K562 (cell line): ENCODE data around the gene CDRT4. TPM values are rescaled to one million over a fixed set of nuclear protein-coding genes. Genes with fewer than 3 reads are reported as not detected.

ENCODE experiments used
- ATAC-seq: fragments of 200-7000 bp; cut with Tn5 transposase; 3 replicates; pipeline ENCODE4 v1.9.1; 2020; ENCODE audit warnings: moderate library complexity
- BruUV-seq: library from RNA; stranded (reverse); fragments of 400-500 nt; replicated peaks from 2 replicates; lab custom pipeline; 2021; lab: Mats Ljungman, UMichigan
- CTCF ChIA-PET: fragments of 300-600 bp; formaldehyde crosslinking; extraction: SDS; loops from one replicate; lab custom pipeline; 2021; ENCODE audit warnings: low intra/inter-chr PET ratio; lab: Yijun Ruan, JAX
- POLR2A ChIA-PET: fragments of 300-600, 350-650 bp; sonication (Branson Sonifier 250); formaldehyde crosslinking; extraction: SDS; loops from one replicate; lab custom pipeline; 2021; ENCODE audit warnings: antibody characterized with exemption, inconsistent platforms; lab: Yijun Ruan, JAX
- DNase-seq, 4 experiments: peaks; one replicate each; pipeline versions ENCODE4 v3.0.0 to v3.0.0-alpha.2; 2011 to 2018; ENCODE audit warnings: low spot score in 3 of 4, mixed read lengths in 3 of 4; ENCODE audit errors: extremely low read depth in 1 of 4
- FAIRE-seq: peaks from 2 replicates; lab custom pipeline; 2011; peaks lifted over from hg19 to GRCh38; lab: Jason Lieb, UNC
- H2AFZ ChIP-seq: 2 replicates; pipeline ENCODE4 v1.6.0; 2011; ENCODE audit warnings: low read depth, low read length, control low read depth, inconsistent platforms
- H3K27ac ChIP-seq: fragments of 200-600 bp; 3 replicates; pipeline ENCODE4 v1.8.0; 2011; ENCODE audit warnings: low read depth, mild to moderate bottlenecking, control low read depth, inconsistent platforms, low read length, moderate library complexity, mixed read lengths; ENCODE audit errors: extremely low read depth
- H3K27me3 ChIP-seq, 2 experiments: fragments of 300-600 bp in 1 of 2; 2 replicates in 1 of 2; 3 replicates in 1 of 2; pipeline versions ENCODE4 v1.6.0 to v1.8.0; 2011; ENCODE audit warnings: inconsistent platforms in 2 of 2, low read length in 2 of 2, mild to moderate bottlenecking in 1 of 2, mixed read lengths in 1 of 2, moderate library complexity in 1 of 2; ENCODE audit not compliant: control insufficient read depth in 2 of 2, insufficient read depth in 2 of 2
- H3K36me3 ChIP-seq: fragments of 300-600 bp; 3 replicates; pipeline ENCODE4 v1.8.0; 2011; ENCODE audit warnings: mild to moderate bottlenecking, low read length, inconsistent platforms; ENCODE audit not compliant: control insufficient read depth, insufficient read depth
- H3K4me1 ChIP-seq, 2 experiments: fragments of 200-600 bp in 1 of 2; replicated peaks in 1 of 2; 2 replicates in 1 of 2; 3 replicates in 1 of 2; pipeline versions ENCODE4 v1.5.1 to v1.8.0; 2011; ENCODE audit warnings: inconsistent platforms in 2 of 2, low read length in 2 of 2, mild to moderate bottlenecking in 1 of 2, mixed read lengths in 1 of 2, moderate library complexity in 1 of 2; ENCODE audit not compliant: control insufficient read depth in 2 of 2, insufficient read depth in 2 of 2
- H3K4me2 ChIP-seq: 2 replicates; pipeline ENCODE4 v1.6.1; 2011; ENCODE audit warnings: low read length, control low read depth, inconsistent platforms, mixed read lengths; ENCODE audit not compliant: insufficient read depth
- H3K4me3 ChIP-seq: fragments of 200-600 bp; sonication (generic), shearing (Covaris generic); 2 replicates; pipeline ENCODE4 v1.5.1; 2016; ENCODE audit warnings: control low read depth, inconsistent platforms
- H3K79me2 ChIP-seq: fragments of 200-600 bp; 3 replicates; pipeline ENCODE4 v1.8.0; 2011; ENCODE audit warnings: low read length, inconsistent platforms; ENCODE audit not compliant: control insufficient read depth, insufficient read depth
- H3K9ac ChIP-seq, 2 experiments: 2 replicates each; pipeline versions ENCODE4 v1.6.0 to v1.6.1; 2011; ENCODE audit warnings: low read depth in 2 of 2, low read length in 2 of 2, control low read depth in 1 of 2, inconsistent platforms in 1 of 2, mild to moderate bottlenecking in 1 of 2, mixed read lengths in 1 of 2; ENCODE audit not compliant: insufficient read depth in 1 of 2
- H3K9me1 ChIP-seq: one replicate; pipeline ENCODE4 v1.6.0; 2011; ENCODE audit warnings: inconsistent platforms, mild to moderate bottlenecking, low read length, moderate library complexity; ENCODE audit not compliant: control insufficient read depth, insufficient read depth
- H3K9me3 ChIP-seq: replicated peaks from 2 replicates; pipeline ENCODE4 v1.5.1; 2011; ENCODE audit warnings: low read depth, low read length, inconsistent platforms; ENCODE audit not compliant: control insufficient read depth, insufficient read depth
- H4K20me1 ChIP-seq: replicated peaks from 2 replicates; pipeline ENCODE4 v1.6.1; 2011; ENCODE audit warnings: low read length, inconsistent platforms, mixed read lengths; ENCODE audit not compliant: control insufficient read depth, insufficient read depth
- ELF2 ChIP-seq: fragments of 250-450 bp; sonication (Bioruptor Pico); IDR thresholded peaks from 2 replicates; pipeline ENCODE4 v1.5.0; 2021; ENCODE audit warnings: mild to moderate bottlenecking
- ERF ChIP-seq: fragments of 450-650 bp; formaldehyde crosslinking; IDR thresholded peaks from 2 replicates; pipeline ENCODE4 v1.4.0; 2020; ENCODE audit warnings: mild to moderate bottlenecking, mixed read lengths
- FOXM1 ChIP-seq, 2 experiments: fragments of 450-650 bp in 1 of 2; sonication (generic) in 1 of 2; formaldehyde crosslinking in 1 of 2; IDR thresholded peaks; 2 replicates each; pipeline versions ENCODE4 v1.6.1 to v1.9.0; 2017 to 2022; ENCODE audit warnings: low read depth in 2 of 2, mild to moderate bottlenecking in 2 of 2, missing genetic modification reagents in 1 of 2, moderate library complexity in 1 of 2
- WHSC1 ChIP-seq: IDR thresholded peaks from one replicate; pipeline ENCODE4 v1.6.1; 2012; ENCODE audit warnings: low read length, control low read depth, inconsistent platforms
- WGBS: fragments of 100-300 bp; shearing (Covaris generic); methylation state at CpG from one replicate; pipeline ENCODE4 v1.1.6; 2016; ENCODE audit warnings: low coverage, mixed read lengths; ENCODE audit not compliant: insufficient coverage; ENCODE audit errors: missing lambda C conversion rate; 5-methylcytosine and 5-hydroxymethylcytosine counted together
- in situ Hi-C: fragments of 300-500 bp; cut with MboI; formaldehyde crosslinking; loops from 4 replicates; pipeline ENCODE4 v1.15.0; 2018; ENCODE audit warnings: inconsistent platforms, mixed read lengths
- intact Hi-C: fragments of 100-400 bp; cut with micrococcal nuclease; formaldehyde crosslinking; loops from 2 replicates; pipeline ENCODE4 v1.14.2; 2022
- polyA plus RNA-seq, 8 experiments: library from polyadenylated mRNA; depleted of rRNA in 4 of 8; stranded (reverse) in 5 of 8; unstranded in 3 of 8; fragments of >200 nt; fragmentation: Nextera tagmentation in 2 of 8; fragmentation: Illumina TruSeq in 1 of 8; extraction: Ambion mirVana in 2 of 8; extraction: Trizol in 1 of 8; gene quantifications; 2 replicates each; pipeline versions ENCODE4 v1.2.1 to v1.2.3, GENCODE V29; 2011 to 2014; ENCODE audit warnings: inconsistent platforms in 1 of 8, missing spikeins in 1 of 8
- total RNA-seq, 7 experiments: library from RNA; depleted of rRNA in 6 of 7; stranded (reverse); fragments of >200 nt in 6 of 7; fragmentation: Illumina TruSeq in 2 of 7; extraction: Trizol in 2 of 7; gene quantifications; 2 replicates each; pipeline versions ENCODE4 v1.2.1 to v1.2.3, GENCODE V29; 2011 to 2021; ENCODE audit warnings: low replicate concordance in 1 of 7
- TF ChIP-seq, protein P1 (sequence below), 2 experiments: fragments of 450-650 bp; conservative IDR thresholded peaks; 2 replicates each; pipeline ENCODE4 v1.6.1; 2017; ENCODE audit warnings: mild to moderate bottlenecking in 2 of 2, moderate library complexity in 2 of 2
- TF ChIP-seq, protein P2 (sequence below), 3 experiments: fragments of 200-800 bp in 1 of 3; fragments of 250-450 bp in 1 of 3; fragments of 450-650 bp in 1 of 3; sonication (Bioruptor Pico) in 1 of 3; sonication (Bioruptor generic) in 1 of 3; formaldehyde crosslinking in 1 of 3; IDR thresholded peaks; 2 replicates each; pipeline versions ENCODE4 v1.6.1 to v1.8.0; 2016 to 2022; ENCODE audit warnings: mild to moderate bottlenecking in 2 of 3, missing genetic modification characterization in 2 of 3, missing compliant biosample characterization in 1 of 3, moderate library complexity in 1 of 3

Gene CDRT4
- total and polyA plus RNA-seq, 9 of the 15 experiments (the other 6 are each of a cell fraction or from before 2014, with no cell fraction given) = 1.7 to 6.4 (median 3.5) TPM

DNA sequence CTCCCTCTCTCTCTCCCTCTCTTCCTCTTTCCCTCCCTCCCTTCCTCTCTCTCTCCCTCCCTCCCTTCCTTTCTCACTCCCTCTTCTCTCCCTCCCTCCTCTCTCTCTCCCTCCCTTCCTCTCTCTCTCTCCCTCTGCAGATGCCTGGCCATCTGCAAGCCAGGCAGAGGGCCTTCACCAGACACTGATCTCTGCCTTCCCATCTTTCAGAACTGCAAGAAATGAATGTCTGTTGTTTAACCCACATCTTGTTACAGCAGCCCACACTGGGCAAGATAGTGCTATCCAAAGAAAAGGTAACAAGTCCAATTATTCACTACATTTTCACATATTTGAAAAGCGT, 26.2 kb upstream of the CDRT4 start:
- DNase-seq (no peak), ATAC-seq (no peak), FAIRE-seq (no peak)
- H3K9ac ChIP-seq = no peak overlapping the region
- H3K27me3 ChIP-seq = no peaks in the 10 kb centered on the region
- WGBS = no CpG with 5 or more reads among the region's 1 CpG
- H4K20me1 ChIP-seq = no peaks in the 10 kb centered on the region
- BruUV-seq = no TSS peak
- in situ Hi-C loops (no loop called here), intact Hi-C loops (loop anchor here (10.0 kb wide), 2 partner anchors 49 to 259 kb away; no protein-coding TSS in a partner anchor)
- H3K9me3 ChIP-seq = no peaks in the 10 kb centered on the region
- POLR2A ChIA-PET = no interaction called here
- H2AFZ ChIP-seq = no peak overlapping the region
- H3K9me1 ChIP-seq = no peaks in the 10 kb centered on the region
- H3K4me3 ChIP-seq = no peak overlapping the region
- TF ChIP-seq, protein P1, sequence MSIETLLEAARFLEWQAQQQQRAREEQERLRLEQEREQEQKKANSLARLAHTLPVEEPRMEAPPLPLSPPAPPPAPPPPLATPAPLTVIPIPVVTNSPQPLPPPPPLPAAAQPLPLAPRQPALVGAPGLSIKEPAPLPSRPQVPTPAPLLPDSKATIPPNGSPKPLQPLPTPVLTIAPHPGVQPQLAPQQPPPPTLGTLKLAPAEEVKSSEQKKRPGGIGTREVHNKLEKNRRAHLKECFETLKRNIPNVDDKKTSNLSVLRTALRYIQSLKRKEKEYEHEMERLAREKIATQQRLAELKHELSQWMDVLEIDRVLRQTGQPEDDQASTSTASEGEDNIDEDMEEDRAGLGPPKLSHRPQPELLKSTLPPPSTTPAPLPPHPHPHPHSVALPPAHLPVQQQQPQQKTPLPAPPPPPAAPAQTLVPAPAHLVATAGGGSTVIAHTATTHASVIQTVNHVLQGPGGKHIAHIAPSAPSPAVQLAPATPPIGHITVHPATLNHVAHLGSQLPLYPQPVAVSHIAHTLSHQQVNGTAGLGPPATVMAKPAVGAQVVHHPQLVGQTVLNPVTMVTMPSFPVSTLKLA (conservative IDR thresholded peaks at IDR 0.05) = no peak
- TF ChIP-seq ERF (CRISPR knock-in tag) (no peak), ELF2 (CRISPR knock-in tag) (no peak), WHSC1 (no peak), FOXM1 (IDR thresholded peaks at IDR 0.05; ENCODE audit: low read depth) (no peak), FOXM1 (CRISPR knock-in tag; IDR thresholded peaks at IDR 0.05; ENCODE audit: low read depth) (no peak)
- TF ChIP-seq, protein P2, sequence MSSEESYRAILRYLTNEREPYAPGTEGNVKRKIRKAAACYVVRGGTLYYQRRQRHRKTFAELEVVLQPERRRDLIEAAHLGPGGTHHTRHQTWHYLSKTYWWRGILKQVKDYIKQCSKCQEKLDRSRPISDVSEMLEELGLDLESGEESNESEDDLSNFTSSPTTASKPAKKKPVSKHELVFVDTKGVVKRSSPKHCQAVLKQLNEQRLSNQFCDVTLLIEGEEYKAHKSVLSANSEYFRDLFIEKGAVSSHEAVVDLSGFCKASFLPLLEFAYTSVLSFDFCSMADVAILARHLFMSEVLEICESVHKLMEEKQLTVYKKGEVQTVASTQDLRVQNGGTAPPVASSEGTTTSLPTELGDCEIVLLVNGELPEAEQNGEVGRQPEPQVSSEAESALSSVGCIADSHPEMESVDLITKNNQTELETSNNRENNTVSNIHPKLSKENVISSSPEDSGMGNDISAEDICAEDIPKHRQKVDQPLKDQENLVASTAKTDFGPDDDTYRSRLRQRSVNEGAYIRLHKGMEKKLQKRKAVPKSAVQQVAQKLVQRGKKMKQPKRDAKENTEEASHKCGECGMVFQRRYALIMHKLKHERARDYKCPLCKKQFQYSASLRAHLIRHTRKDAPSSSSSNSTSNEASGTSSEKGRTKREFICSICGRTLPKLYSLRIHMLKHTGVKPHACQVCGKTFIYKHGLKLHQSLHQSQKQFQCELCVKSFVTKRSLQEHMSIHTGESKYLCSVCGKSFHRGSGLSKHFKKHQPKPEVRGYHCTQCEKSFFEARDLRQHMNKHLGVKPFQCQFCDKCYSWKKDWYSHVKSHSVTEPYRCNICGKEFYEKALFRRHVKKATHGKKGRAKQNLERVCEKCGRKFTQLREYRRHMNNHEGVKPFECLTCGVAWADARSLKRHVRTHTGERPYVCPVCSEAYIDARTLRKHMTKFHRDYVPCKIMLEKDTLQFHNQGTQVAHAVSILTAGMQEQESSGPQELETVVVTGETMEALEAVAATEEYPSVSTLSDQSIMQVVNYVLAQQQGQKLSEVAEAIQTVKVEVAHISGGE (CRISPR knock-in tag; IDR thresholded peaks at IDR 0.05) = no peak
- no peaks in the 10 kb centered on the region for H3K79me2 ChIP-seq
- CTCF ChIA-PET = no interaction called here
- no peaks in the 10 kb centered on the region; the same call in 2 of the 3 replicates for H3K36me3 ChIP-seq
- no peak overlapping the region for H3K27ac ChIP-seq
- no peak overlapping the region for H3K4me2 ChIP-seq
- peaks cover 17 to 38% of the 10 kb centered on the region in 2 experiments for H3K4me1 ChIP-seq
